NCI-H2196 (cell line): ENCODE data around the gene ASTN2.
"Not testable (repeated sequence)": the region's sequence is repeated elsewhere in the genome, so short reads cannot be mapped to it uniquely, and the experiment has no call there.

Experiments
- DNase-seq: peaks from one replicate; lab custom pipeline; 2025; ENCODE audit not compliant: unreplicated experiment; lab: John Stamatoyannopoulos, UW

ASTN2 gene

DNA sequence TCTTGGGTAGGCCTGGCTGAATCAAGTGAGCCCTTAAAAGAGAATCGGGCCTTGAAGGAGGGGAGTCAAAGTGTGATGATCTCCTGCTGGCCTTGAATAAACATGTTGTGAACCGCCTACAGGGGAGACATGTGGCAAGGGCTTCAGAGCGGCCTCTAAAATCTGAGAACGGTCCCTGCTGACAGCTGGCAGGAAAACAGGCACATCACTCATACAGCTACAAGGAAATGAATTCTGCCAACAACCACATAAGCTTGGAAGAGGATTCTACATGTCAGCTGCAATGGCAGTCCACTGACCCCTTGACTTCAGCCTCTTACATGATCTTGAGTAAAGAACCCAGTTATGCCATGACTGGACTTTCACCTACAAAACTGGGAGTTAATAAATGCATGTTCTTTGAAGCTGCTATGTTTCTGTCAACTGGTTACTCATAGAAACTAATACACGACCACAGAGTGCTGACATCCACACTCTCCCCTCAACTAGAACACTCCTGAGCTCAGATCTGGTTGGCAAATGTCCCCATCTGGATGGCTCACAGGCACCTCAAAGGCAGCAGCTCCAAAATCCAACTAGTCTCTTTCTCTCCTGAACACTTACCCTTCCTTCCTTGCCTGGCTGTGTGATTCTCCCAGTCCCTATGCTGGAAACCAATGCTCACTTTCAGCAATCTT lies 333.1 kb downstream of the ASTN2 start:
- DNase-seq: no peak

DNA sequence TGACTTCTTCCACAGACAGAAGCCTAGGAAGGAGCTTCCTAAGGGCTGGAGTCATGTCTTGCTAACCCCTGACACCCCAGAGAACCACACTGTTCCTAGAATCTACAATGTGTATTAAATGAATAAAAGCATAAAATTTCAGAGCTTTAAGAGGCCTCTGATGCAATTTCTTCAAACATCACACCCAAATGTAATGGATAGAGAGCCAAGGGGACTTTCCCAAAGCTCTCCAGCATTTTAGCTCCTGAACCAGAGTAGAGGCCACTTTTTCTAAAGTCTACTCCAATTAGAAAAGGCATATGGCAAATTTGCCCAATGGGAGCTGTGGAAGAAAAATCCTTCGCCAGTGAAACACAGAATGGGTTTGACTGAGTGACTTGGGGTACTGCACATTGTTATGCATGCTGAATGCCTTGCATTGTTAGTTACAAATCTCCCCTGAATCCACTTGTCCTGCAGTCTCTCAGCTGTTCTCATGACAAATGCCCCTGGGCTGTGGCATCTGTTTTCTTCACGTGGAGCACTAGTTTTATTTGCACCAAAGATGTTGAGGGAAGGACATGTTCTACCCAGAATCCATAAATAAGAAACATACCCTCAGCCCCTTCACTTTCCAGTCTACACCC lies 334.0 kb downstream of the ASTN2 start:
- DNase-seq: no peak

DNA sequence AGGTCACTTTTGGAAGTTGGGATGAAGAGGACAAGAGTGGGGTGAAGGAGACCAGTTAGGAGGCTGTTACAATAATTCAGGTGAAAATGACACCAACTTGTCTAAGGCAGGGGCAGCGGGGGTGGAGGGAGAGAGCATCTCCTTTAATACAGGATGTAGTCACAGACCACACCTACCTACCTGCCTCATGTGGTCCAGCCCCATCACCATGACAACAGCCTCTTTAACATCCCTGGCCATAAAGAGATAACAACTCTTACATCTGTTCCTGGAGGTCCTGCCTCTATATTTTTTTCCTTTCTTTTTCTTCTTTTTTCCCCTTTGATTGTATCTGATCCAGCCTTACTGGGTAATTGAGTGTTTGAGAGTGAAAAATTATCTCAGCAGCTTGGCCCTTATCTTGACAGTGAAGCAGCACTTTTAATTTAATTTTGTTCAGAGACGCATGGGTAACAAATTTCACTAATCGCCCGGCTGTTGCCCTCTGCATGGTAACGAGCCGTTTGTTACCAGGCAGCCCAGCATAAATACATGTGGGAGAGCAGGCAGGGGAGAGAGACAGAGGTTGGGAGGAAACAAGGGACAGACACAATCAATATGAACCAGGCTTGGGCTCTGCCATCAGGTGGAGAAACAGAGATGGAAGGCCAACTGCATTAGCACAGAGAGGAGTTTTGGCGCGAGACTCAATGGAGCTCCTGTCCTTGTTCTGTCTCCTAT lies 338.1 kb downstream of the ASTN2 start:
- DNase-seq: no peak

GRCh38 chr9:117075636-117076035 lies 339.2 kb downstream of the ASTN2 start:
- DNase-seq: no peak

GRCh38 chr9:117074784-117075520 lies 339.9 kb downstream of the ASTN2 start:
- no peak for DNase-seq

- no peak for DNase-seq
Observed at GRCh38 chr9:117074342-117074662, 340.6 kb downstream of the ASTN2 start.

DNA sequence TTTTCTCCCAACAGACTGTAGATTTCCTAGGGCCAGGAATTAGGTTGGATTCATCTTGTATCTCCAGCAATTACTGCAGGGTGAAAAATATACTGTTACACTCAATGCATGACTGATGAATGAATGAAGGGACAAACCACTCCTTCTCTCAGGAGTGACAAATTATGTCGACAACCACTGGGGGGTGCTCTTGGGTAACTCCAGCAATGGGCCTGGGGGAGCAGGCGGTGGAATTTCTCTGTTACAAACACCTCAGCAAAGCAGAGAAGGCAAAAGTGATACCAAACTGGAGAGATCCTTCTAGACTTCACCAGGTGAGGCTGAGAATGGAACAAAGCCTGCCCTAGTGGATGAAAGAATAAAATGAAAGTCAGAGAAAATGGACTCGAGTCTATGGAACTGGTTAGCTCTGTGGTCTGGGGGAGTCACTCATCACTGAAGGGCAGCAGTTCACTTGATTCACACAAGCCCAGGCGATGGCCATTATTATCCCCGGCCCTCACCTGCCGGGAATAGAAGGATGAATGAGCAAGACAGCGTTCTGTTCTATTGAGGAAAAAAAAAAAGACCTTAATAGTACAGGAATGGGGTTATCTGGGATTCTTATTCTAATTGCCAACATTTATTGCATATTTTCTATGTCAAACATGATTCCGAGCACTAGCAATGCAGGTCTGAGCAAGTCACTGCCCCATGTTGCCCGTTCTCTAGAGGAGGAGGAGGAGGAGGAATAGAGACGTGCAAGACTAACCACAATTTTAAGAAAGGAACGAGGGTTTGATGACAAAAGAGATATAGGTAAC lies 341.1 kb downstream of the ASTN2 start:
- peak; percentile 48 for DNase-seq

- no peak for DNase-seq
Observed at GRCh38 chr9:117073071-117073470, 341.8 kb downstream of the ASTN2 start.

GRCh38 chr9:117072216-117072615 lies 342.6 kb downstream of the ASTN2 start:
- DNase-seq: no peak

DNA sequence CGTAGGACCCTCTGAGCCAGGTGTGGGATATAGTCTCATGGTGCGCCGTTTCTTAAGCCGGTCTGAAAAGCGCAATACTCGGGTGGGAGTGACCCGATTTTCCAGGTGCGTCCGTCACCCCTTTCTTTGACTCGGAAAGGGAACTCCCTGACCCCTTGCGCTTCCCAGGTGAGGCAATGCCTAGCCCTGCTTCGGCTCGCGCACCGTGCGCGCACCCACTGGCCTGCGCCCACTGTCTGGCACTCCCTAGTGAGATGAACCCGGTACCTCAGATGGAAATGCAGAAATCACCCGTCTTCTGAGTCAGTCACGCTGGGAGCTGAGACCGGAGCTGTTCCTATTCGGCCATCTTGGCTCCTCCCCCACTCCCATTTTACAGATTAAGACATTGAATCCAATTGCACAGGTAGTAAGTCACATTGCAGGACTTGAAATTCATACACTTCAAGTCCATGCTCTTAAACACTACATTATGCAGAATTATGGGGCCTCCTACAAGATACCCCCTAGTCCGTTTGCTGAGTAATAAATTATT lies 343.1 kb downstream of the ASTN2 start:
- not testable (repeated sequence) for DNase-seq

GRCh38 chr9:117063721-117064471 lies 351.0 kb downstream of the ASTN2 start:
- DNase-seq: no peak

DNA sequence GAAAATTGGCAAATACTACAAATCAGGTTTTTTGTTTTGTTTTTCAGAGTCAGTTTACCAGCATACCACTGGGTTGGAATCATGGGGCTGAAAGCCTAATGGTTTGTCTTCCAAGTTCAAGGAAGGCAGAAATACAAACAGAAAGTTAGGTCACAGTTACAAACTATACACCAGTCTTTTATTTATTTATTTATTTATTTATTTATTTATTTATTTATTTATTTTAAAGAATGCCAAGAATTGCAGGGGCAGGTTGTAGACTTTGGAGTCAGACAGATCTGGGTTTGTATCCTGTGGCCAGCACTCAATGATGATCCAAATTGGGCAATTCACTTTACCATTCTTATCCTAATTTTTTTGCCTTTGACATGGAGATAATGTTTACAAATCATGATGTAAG lies 353.9 kb downstream of the ASTN2 start:
- DNase-seq: no peak

- DNase-seq: no peak
Observed at GRCh38 chr9:117050007-117050406, 364.9 kb downstream of the ASTN2 start.

DNA sequence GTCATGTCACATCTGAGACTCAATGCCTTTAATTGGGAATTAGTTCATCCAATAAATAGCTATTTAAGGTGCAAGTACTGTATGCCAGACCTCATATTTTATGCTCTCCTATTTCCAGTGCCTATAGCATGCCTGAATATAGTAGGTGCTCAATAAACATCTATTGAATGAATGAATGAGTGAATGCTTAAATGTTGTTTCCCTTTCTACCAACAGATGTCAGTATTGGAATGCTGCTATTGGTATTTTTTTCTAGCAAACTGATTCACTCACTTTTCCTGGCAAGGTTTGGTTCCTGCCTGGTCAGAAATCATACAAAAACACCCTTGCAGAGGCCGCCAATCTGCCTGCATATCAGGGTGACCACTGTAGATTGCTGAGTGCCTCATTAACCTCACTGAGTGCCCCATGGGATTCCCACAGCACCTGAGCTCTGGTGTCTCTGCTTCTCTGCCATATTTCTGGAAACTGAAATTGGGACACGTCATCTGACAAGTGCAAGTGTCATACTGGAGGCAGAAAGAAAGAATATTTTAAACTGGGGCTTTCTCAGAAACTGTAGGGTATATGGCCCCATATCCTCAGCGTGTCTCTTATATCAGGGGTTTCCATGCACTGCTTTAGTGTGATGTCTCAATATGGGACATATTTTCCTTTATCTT lies 368.1 kb downstream of the ASTN2 start:
- no peak for DNase-seq

DNA sequence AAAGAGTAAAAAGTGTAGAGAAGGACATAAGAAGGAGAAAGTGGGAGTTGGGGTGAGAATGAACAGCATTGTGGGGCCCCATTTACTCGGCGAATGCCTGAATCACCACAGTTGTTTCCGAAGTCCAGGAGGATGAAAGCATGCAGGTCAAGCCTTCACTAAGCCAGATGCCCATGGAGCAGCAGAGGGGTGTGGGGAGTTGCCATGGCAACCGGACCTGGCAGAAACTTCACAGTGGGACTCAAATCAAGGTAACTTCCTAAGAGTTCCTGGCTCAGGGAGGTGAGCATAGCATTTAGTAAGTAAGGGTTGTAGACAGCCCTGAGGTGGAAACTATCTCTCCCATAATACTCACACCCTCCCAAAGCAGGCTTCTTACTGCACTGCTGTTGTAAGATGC lies 370.6 kb downstream of the ASTN2 start:
- no peak for DNase-seq

DNA sequence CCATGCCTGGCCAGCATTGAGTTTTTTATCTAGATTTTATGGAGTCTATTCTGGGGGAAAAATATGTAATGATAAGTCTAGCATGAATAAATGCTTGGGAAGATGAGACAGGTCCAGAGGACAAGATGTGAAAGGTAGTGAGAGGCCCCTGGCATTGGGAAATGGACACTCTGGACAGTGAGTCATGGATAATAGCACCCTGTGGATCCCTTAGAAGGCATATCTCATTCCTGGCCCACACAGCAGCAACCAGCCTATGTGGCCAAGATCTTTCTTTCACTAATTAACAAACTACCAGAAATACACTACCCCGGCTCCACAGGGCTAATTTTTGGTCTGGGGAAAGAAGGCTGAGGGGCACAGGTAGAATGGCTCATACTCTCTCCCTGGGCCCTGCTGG lies 371.7 kb downstream of the ASTN2 start:
- no peak for DNase-seq

GRCh38 chr9:117035546-117035945 lies 379.3 kb downstream of the ASTN2 start:
- DNase-seq: no peak

DNA sequence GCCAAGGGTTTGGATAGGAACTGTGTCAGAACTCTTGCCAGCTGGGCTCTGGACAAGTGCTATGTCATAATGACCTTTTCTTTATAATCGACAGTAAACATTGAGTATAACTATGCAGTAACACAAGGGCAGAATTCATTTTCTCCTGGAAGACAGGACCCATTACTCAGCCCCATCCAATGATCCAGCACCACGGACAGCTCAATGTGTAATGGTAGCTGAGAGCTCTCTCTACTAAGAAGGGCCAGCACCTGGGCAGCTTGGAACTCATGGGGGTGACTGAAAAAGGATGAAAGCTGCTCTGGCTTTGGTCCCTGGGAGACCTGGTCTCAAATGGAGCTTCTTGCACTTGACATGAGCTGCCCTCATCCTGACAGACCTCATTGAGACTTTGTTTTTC lies 380.0 kb downstream of the ASTN2 start:
- no peak for DNase-seq

DNA sequence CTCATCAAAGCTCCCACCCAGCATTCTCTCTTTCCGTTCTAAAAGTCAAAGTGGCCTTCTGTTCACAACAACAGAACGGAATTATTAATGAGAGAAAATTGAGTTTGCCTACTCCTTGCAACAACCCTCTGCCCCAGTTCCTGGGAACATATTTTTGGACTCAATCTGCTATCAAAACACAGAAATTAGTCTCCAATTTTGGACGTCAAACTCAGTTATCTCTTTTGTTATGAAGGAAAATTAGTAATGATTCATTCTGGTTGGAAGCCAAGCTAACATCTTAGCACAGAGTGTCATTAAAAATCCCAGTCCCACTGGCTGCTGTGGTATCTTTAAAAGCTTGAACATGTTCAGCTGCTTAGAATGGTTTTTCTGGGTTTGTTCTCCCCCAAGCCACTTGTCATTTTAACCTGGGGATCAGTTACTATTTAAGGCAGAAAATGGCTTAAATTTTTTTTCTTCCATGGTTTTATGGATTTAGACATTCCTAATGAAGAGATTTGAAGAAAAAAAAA lies 384.5 kb downstream of the ASTN2 start:
- DNase-seq: no peak
